Measurements from ENCODE around the gene PRKAR1B.

PRKAR1B gene

GRCh38 chr7:625376-625971, 101.6 kb downstream of the PRKAR1B start:
- peaks cover 8% of the 10 kb centered on the region for H3K27me3 Mint-ChIP-seq (ENCODE audit: low read depth, poor library complexity)
- no peak overlapping the region for H3K27ac Mint-ChIP-seq
- DNase-seq, result no peak
- no peak overlapping the region for H3K4me3 Mint-ChIP-seq
- H3K4me1 Mint-ChIP-seq, result no peaks in the 10 kb centered on the region
- H3K9me3 Mint-ChIP-seq, result peaks cover 65% of the 10 kb centered on the region
- TF ChIP-seq CTCF (IDR thresholded peaks at IDR 0.05), result no peak
- H3K36me3 Mint-ChIP-seq (ENCODE audit: low read depth), result peaks cover 48% of the 10 kb centered on the region

- Mint-ChIP-seq H3K36me3 (ENCODE audit: low read depth) (peaks cover 67% of the 10 kb centered on the region), H3K4me3 (no peak overlapping the region), H3K27me3 (ENCODE audit: low read depth, poor library complexity) (peaks cover 8% of the 10 kb centered on the region), H3K9me3 (peaks cover 83% of the 10 kb centered on the region), H3K4me1 (peaks cover 3% of the 10 kb centered on the region), H3K27ac (no peak overlapping the region)
- no peak for DNase-seq
- TF ChIP-seq CTCF (IDR thresholded peaks at IDR 0.05), result no peak
These were observed 103.6 kb downstream of the PRKAR1B start for GRCh38 chr7:623464-623863.

- Mint-ChIP-seq H3K9me3 (peaks cover 81% of the 10 kb centered on the region), H3K27me3 (ENCODE audit: low read depth, poor library complexity) (peaks cover 8% of the 10 kb centered on the region), H3K4me1 (peaks cover 8% of the 10 kb centered on the region), H3K36me3 (ENCODE audit: low read depth) (peaks cover 71% of the 10 kb centered on the region), H3K27ac (no peak overlapping the region), H3K4me3 (no peak overlapping the region)
- DNase-seq, result no peak
- no peak for TF ChIP-seq CTCF (IDR thresholded peaks at IDR 0.05)
These were observed 105.4 kb downstream of the PRKAR1B start for GRCh38 chr7:621572-622285.

- Mint-ChIP-seq H3K27ac (no peak overlapping the region), H3K36me3 (ENCODE audit: low read depth) (peaks cover 68% of the 10 kb centered on the region), H3K4me3 (no peak overlapping the region), H3K27me3 (ENCODE audit: low read depth, poor library complexity) (peaks cover 5% of the 10 kb centered on the region), H3K9me3 (peaks cover 75% of the 10 kb centered on the region), H3K4me1 (peaks cover 8% of the 10 kb centered on the region)
- no peak for DNase-seq
- no peak for TF ChIP-seq CTCF (IDR thresholded peaks at IDR 0.05)
These were observed 106.2 kb downstream of the PRKAR1B start for GRCh38 chr7:620885-621284.

- TF ChIP-seq CTCF (IDR thresholded peaks at IDR 0.05), result no peak
- Mint-ChIP-seq H3K27me3 (ENCODE audit: low read depth, poor library complexity) (peaks cover 5% of the 10 kb centered on the region), H3K9me3 (peaks cover 67% of the 10 kb centered on the region), H3K36me3 (ENCODE audit: low read depth) (peaks cover 62% of the 10 kb centered on the region), H3K4me1 (peaks cover 8% of the 10 kb centered on the region), H3K27ac (no peak overlapping the region), H3K4me3 (no peak overlapping the region)
- DNase-seq, result no peak
These were observed 107.0 kb downstream of the PRKAR1B start for GRCh38 chr7:620056-620455.

- Mint-ChIP-seq H3K4me1 (peaks cover 8% of the 10 kb centered on the region), H3K36me3 (ENCODE audit: low read depth) (peaks cover 55% of the 10 kb centered on the region), H3K27me3 (ENCODE audit: low read depth, poor library complexity) (peaks cover 5% of the 10 kb centered on the region), H3K9me3 (peaks cover 61% of the 10 kb centered on the region), H3K4me3 (no peak overlapping the region), H3K27ac (no peak overlapping the region)
- TF ChIP-seq CTCF (IDR thresholded peaks at IDR 0.05), result no peak
- DNase-seq, result no peak
These were observed 107.7 kb downstream of the PRKAR1B start for GRCh38 chr7:619368-619840.
